Stimulated activated naive CD4-positive, alpha-beta T cell (primary cell): Measurements from ENCODE around the gene ATPAF1.

ENCODE experiments used
- DNase-seq, 6 experiments: peaks; one replicate each; lab custom pipeline; 2025; lab: John Stamatoyannopoulos, UW

ATPAF1 gene

GRCh38 chr1:46650491-46650890 is 17.7 kb downstream of the ATPAF1 start:
- no peak for DNase-seq

- no peak for DNase-seq
Measured at GRCh38 chr1:46649764-46650163, 18.4 kb downstream of the ATPAF1 start.

GRCh38 chr1:46647611-46648010 is 20.6 kb downstream of the ATPAF1 start:
- no peak for DNase-seq

- no peak for DNase-seq
Measured at GRCh38 chr1:46646844-46647243, 21.3 kb downstream of the ATPAF1 start.

- DNase-seq, result no peak
Measured at GRCh38 chr1:46646331-46646730, 21.8 kb downstream of the ATPAF1 start.

GRCh38 chr1:46645815-46646214 is 22.3 kb downstream of the ATPAF1 start:
- DNase-seq, result no peak

- no peak for DNase-seq
Measured at GRCh38 chr1:46643368-46643775, 24.8 kb downstream of the ATPAF1 start.

GRCh38 chr1:46642115-46642680 is 26.0 kb downstream of the ATPAF1 start:
- no peak for DNase-seq

- DNase-seq, result no peak
Measured at GRCh38 chr1:46639547-46639946, 28.6 kb downstream of the ATPAF1 start.

GRCh38 chr1:46638921-46639320 is 29.2 kb downstream of the ATPAF1 start:
- no peak for DNase-seq

GRCh38 chr1:46637444-46638083 is 30.6 kb downstream of the ATPAF1 start:
- DNase-seq, result no peak

- DNase-seq, result no peak
Measured at GRCh38 chr1:46635205-46635604, 33.0 kb downstream of the ATPAF1 start.

GRCh38 chr1:46630719-46631118 is 37.4 kb downstream of the ATPAF1 start:
- DNase-seq, result no peak

GRCh38 chr1:46623743-46624644 is 44.2 kb downstream of the ATPAF1 start:
- DNase-seq, result no peak

GRCh38 chr1:46622344-46622743 is 45.8 kb downstream of the ATPAF1 start:
- DNase-seq, result no peak

- DNase-seq, result no peak
Measured at GRCh38 chr1:46621930-46622329, 46.2 kb downstream of the ATPAF1 start.

GRCh38 chr1:46619656-46620258 is 48.4 kb downstream of the ATPAF1 start:
- no peak for DNase-seq

- no peak for DNase-seq
Measured at GRCh38 chr1:46618754-46619415, 49.3 kb downstream of the ATPAF1 start.

- DNase-seq, result no peak
Measured at GRCh38 chr1:46617833-46618232, 50.3 kb downstream of the ATPAF1 start.

GRCh38 chr1:46617108-46617800 is 50.9 kb downstream of the ATPAF1 start:
- no peak for DNase-seq
